Panc1 (cell line): Measurements from ENCODE around the gene NMT1.

Experiments used
- TCF7L2 ChIP-seq: IDR thresholded peaks from 2 replicates; pipeline ENCODE4 v1.6.1; 2011; ENCODE audit warnings: mild to moderate bottlenecking, low read depth, low read length, inconsistent platforms
- TF ChIP-seq, protein P1 (sequence below): fragments of 450-650 bp; IDR thresholded peaks from 2 replicates; pipeline ENCODE4 v1.5.1; 2017; ENCODE audit warnings: mild to moderate bottlenecking
- TF ChIP-seq, protein P2 (sequence below), 2 experiments: IDR thresholded peaks; 2 replicates each; pipeline ENCODE4 v1.6.1; 2011 to 2012; ENCODE audit warnings: low read depth in 2 of 2, control low read depth in 1 of 2, low read length in 1 of 2, mild to moderate bottlenecking in 1 of 2, moderate library complexity in 1 of 2; ENCODE audit not compliant: insufficient read depth in 1 of 2

DNA sequence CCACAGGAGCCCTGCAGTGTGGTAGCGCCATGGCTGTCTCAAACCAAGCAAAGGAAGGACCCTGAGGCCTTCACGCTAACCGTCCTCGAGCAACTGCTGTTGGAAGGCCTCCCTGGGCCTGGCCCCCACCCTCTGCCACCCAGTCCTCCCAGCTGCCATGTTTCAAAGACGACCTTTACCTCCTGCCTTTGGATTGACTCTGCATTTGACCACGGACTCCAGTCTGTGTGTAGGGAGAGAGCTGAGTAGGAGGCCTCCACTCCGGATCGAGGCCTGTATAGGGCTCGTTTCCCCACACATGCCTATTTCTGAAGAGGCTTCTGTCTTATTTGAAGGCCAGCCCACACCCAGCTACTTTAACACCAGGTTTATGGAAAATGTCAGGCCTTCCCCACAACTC is 46.9 kb downstream of the NMT1 start:
- TF ChIP-seq, protein P1, sequence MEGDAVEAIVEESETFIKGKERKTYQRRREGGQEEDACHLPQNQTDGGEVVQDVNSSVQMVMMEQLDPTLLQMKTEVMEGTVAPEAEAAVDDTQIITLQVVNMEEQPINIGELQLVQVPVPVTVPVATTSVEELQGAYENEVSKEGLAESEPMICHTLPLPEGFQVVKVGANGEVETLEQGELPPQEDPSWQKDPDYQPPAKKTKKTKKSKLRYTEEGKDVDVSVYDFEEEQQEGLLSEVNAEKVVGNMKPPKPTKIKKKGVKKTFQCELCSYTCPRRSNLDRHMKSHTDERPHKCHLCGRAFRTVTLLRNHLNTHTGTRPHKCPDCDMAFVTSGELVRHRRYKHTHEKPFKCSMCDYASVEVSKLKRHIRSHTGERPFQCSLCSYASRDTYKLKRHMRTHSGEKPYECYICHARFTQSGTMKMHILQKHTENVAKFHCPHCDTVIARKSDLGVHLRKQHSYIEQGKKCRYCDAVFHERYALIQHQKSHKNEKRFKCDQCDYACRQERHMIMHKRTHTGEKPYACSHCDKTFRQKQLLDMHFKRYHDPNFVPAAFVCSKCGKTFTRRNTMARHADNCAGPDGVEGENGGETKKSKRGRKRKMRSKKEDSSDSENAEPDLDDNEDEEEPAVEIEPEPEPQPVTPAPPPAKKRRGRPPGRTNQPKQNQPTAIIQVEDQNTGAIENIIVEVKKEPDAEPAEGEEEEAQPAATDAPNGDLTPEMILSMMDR, result no peak
- TF ChIP-seq, protein P2, sequence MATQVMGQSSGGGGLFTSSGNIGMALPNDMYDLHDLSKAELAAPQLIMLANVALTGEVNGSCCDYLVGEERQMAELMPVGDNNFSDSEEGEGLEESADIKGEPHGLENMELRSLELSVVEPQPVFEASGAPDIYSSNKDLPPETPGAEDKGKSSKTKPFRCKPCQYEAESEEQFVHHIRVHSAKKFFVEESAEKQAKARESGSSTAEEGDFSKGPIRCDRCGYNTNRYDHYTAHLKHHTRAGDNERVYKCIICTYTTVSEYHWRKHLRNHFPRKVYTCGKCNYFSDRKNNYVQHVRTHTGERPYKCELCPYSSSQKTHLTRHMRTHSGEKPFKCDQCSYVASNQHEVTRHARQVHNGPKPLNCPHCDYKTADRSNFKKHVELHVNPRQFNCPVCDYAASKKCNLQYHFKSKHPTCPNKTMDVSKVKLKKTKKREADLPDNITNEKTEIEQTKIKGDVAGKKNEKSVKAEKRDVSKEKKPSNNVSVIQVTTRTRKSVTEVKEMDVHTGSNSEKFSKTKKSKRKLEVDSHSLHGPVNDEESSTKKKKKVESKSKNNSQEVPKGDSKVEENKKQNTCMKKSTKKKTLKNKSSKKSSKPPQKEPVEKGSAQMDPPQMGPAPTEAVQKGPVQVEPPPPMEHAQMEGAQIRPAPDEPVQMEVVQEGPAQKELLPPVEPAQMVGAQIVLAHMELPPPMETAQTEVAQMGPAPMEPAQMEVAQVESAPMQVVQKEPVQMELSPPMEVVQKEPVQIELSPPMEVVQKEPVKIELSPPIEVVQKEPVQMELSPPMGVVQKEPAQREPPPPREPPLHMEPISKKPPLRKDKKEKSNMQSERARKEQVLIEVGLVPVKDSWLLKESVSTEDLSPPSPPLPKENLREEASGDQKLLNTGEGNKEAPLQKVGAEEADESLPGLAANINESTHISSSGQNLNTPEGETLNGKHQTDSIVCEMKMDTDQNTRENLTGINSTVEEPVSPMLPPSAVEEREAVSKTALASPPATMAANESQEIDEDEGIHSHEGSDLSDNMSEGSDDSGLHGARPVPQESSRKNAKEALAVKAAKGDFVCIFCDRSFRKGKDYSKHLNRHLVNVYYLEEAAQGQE (IDR thresholded peaks at IDR 0.05; ENCODE audit: insufficient read depth in 1 of 2, low read depth in 2 of 2, low read length in 1 of 2), result no peak
- no peak for TF ChIP-seq TCF7L2
